Raji (cell line): ENCODE data around the gene BPIFB2.

ENCODE experiments used
- POLR2A ChIP-seq: IDR thresholded peaks from 2 replicates; pipeline ENCODE4 v1.6.1; 2011; ENCODE audit warnings: low read depth, low read length, control low read depth; ENCODE audit not compliant: insufficient read depth

Gene BPIFB2

GRCh38 chr20:33051333-33051732 lies 43.8 kb downstream of the BPIFB2 start:
- no peak for TF ChIP-seq POLR2A

GRCh38 chr20:33053291-33054106 lies 46.0 kb downstream of the BPIFB2 start, which contains the start of gene BPIFB3:
Gene BPIFB3, plus strand, starts transcription at chr20:33053903. Its CDS starts 1,533 bp downstream, at chr20:33055436.
- no peak for TF ChIP-seq POLR2A

- no peak for TF ChIP-seq POLR2A
Observed at GRCh38 chr20:33054381-33054780, 46.9 kb downstream of the BPIFB2 start.

GRCh38 chr20:33054791-33055190 lies 47.3 kb downstream of the BPIFB2 start:
- TF ChIP-seq POLR2A, result no peak

GRCh38 chr20:33059136-33059535 lies 51.6 kb downstream of the BPIFB2 start:
- TF ChIP-seq POLR2A, result no peak

- TF ChIP-seq POLR2A, result no peak
Observed at GRCh38 chr20:33059741-33060390, 52.4 kb downstream of the BPIFB2 start.

GRCh38 chr20:33061658-33062028 lies 54.1 kb downstream of the BPIFB2 start:
- no peak for TF ChIP-seq POLR2A

GRCh38 chr20:33062105-33062824 lies 54.8 kb downstream of the BPIFB2 start:
- TF ChIP-seq POLR2A, result no peak

GRCh38 chr20:33062825-33063149 lies 55.3 kb downstream of the BPIFB2 start:
- TF ChIP-seq POLR2A, result no peak

GRCh38 chr20:33063271-33063670 lies 55.8 kb downstream of the BPIFB2 start:
- TF ChIP-seq POLR2A, result no peak

GRCh38 chr20:33064572-33065287 lies 57.2 kb downstream of the BPIFB2 start:
- TF ChIP-seq POLR2A, result no peak

- no peak for TF ChIP-seq POLR2A
Observed at GRCh38 chr20:33065785-33066184, 58.3 kb downstream of the BPIFB2 start.

- TF ChIP-seq POLR2A, result no peak
Observed at GRCh38 chr20:33067806-33068205, 60.3 kb downstream of the BPIFB2 start.

- TF ChIP-seq POLR2A, result no peak
Observed at GRCh38 chr20:33068251-33068939, 60.9 kb downstream of the BPIFB2 start.

- no peak for TF ChIP-seq POLR2A
Observed at GRCh38 chr20:33069673-33070072, 62.2 kb downstream of the BPIFB2 start.
